Measurements from ENCODE around the gene RTN1. TPM values are rescaled to one million over a fixed set of nuclear protein-coding genes. Genes with fewer than 3 reads are reported as not detected.

RTN1 gene
- total RNA-seq, 1 donor, result 0.43 TPM

DNA sequence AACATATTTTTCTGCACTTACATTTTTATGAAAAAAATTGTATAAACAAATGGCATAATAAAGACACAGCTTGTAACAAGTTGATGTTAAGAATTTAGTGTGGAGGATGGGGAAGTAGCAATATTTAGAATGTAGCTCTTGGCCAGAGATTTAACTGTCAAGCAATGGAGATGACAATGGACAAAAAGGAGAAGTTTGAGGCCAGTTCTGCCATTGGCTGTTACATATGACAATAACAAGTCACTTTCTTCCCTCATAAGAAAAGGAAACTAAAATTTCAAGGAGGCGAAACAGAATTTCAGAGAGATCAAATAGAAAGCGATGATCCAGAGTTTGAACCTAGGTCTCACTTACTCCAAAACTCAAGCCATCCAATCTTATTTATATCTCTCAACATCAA, 171.1 kb downstream of the RTN1 start:
- H3K4me3 ChIP-seq (ENCODE audit: low read depth, low read length), result no peak overlapping the region
- no peak for DNase-seq (ENCODE audit: low read depth)
- no peak for TF ChIP-seq CTCF (IDR thresholded peaks at IDR 0.05; ENCODE audit: insufficient read depth, low read depth, low read length)

- no peak for DNase-seq (ENCODE audit: low read depth)
- TF ChIP-seq CTCF (IDR thresholded peaks at IDR 0.05; ENCODE audit: insufficient read depth, low read depth, low read length), result no peak
- no peak overlapping the region for H3K4me3 ChIP-seq (ENCODE audit: low read depth, low read length)
Measured at GRCh38 chr14:59698793-59699192, 171.8 kb downstream of the RTN1 start.

DNA sequence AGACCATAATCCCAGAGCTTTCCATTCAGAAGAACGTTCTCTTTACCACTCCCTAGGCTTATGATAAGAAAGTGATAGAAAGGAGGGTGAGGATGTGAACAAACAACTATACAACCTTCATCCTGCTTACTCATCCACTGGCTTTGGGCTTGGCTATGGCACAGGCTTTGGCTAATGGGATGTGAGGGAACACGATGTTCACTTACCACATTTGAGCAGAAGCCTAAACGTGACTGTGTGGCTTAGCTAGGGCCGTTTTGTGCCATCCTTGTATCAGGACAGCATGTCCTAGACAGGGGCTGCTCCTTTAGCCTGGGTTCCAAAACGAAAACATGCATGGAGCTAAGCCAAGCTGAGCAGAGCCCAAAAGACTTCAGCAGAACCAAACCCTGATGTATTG, 175.4 kb downstream of the RTN1 start:
- no peak for DNase-seq (ENCODE audit: low read depth)
- no peak for TF ChIP-seq CTCF (IDR thresholded peaks at IDR 0.05; ENCODE audit: insufficient read depth, low read depth, low read length)
- H3K4me3 ChIP-seq (ENCODE audit: low read depth, low read length), result no peak overlapping the region

GRCh38 chr14:59691266-59691665, 179.3 kb downstream of the RTN1 start:
- DNase-seq (ENCODE audit: low read depth), result no peak
- no peak for TF ChIP-seq CTCF (IDR thresholded peaks at IDR 0.05; ENCODE audit: insufficient read depth, low read depth, low read length)

DNA sequence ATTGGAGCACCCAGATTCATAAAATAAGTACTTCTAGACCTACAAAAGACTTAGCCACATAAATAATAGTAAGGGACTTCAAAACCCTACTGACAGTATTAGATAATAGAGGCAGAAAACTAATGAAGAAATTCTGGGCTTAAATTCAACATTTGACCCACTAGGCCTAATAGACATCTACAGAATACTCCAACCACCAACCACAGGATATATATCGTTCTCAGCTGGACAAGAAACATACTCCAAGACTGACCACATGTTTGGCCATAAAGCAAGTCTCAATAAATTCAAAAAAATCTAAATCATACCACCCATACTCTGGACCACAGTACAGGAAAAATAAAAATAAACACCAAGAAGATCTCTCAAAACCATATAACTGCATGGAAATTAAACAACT, 180.2 kb downstream of the RTN1 start:
- no peak overlapping the region for H3K4me3 ChIP-seq (ENCODE audit: low read depth, low read length)
- TF ChIP-seq CTCF (IDR thresholded peaks at IDR 0.05; ENCODE audit: insufficient read depth, low read depth, low read length), result no peak
- no peak for DNase-seq (ENCODE audit: low read depth)

More at GRCh38 chr14:59691266-59691665, 179.3 kb downstream of the RTN1 start:
- no peak overlapping the region for H3K4me3 ChIP-seq (ENCODE audit: low read depth, low read length)

DNA sequence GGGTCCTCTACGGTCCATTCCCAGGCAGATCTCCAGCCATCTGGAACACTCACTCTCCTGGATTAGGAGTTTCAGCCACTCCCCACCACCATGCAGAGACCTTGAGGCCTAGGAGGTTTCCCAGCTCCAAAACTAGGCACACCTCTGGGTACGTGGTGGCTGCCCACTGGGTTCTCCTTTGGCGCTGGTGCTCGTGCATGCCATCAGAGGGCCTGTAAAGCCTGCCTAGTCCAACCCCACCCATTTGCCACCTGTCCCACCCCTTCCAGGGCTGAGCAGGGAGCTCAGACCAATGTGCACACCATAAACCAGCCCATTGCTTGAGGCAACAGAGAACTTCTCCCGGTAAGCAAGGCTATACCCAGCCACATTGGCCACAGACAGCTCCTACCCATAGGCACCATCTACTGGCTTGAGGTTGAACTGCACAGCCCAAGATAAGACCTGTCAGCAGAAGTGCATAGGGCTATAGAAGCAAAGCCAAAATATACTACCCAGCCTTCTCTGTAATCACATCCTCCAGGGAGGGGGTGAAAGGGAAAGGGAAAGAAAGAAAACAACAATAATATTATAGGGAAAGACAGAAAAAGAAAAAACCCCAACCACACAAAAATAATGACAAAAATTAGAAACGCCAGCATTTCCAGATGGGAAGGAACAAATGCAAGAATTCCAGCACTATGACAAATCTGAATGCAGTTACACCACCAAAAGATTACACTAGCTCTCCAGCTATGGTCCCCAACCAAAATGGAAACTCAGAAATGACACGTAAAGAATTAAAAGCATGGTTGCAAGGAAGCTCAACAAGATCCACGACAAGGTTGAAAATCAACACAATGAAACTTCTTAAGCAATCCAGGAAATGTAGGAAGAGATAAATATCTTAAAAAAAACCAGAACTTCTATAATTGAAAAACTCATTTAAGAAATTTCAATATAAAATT, 182.1 kb downstream of the RTN1 start:
- no peak overlapping the region for H3K4me3 ChIP-seq (ENCODE audit: low read depth, low read length)
- DNase-seq (ENCODE audit: low read depth), result peak; percentile 53
- TF ChIP-seq CTCF (IDR thresholded peaks at IDR 0.05; ENCODE audit: insufficient read depth, low read depth, low read length), result peak; percentile 90
